HG03565 (cell line): ENCODE measurements around the gene MATN1.
"Not testable (repeated sequence)": the region's sequence is repeated elsewhere in the genome, so short reads cannot be mapped to it uniquely, and the experiment has no call there.

Source experiments
- ATAC-seq: cut with Tn5 transposase; IDR thresholded peaks from one replicate; pipeline ENCODE4 v1.9.1; 2021; ENCODE audit warnings: mild to moderate bottlenecking, moderate library complexity; ENCODE audit not compliant: unreplicated experiment

Gene MATN1

DNA sequence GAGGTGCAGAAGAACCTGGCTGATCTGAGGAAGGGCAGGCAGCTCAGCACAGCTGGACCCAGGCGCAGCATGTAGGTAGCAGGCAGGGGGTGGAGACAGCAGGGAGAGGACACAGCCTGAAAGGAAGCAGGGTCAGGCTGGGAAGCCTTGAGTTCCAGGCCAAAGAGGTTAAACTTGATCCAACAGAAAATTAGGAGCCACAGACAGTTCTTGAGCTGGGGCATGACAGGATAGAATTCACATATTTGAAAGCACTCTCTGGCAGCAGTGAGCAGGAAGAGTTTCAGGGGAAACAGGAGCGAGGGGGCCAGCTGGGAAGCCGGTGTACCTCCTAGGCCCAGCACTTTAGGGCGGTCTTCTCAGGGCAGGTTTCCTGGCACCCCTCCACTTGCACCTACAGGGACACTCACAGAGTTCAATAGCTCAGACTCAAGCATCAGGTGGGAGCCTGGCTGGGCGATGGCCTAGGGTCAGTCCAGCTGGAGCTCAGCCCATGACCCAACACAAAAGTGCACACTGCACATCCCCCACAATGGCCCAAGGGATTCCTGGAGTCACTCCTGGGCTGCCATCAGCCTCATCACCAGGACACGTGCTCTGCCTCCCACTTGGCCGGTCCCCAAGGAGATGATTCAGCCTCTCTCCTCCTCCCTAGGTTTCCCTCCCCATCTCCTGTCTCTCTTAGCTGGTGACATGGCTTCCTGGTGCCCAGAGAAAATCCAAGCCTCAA, 22.7 kb downstream of the MATN1 start:
- no peak for ATAC-seq

DNA sequence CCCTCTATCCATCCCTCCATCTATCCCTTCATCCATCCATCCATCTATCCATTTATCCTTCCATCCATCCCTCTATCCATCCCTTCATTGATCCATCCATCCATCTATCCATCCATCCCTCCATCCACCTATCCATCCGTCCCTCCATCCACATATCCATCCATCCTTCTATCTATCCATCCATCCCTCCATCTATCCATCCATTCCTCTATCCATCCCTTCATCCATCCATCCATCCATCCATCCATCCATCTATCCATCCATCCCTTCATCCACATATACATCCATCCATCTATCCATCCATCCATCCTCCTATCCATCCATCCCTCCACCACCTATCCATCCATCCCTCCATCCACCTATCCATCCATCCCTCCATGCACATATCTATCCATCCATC, 23.6 kb downstream of the MATN1 start:
- no peak for ATAC-seq

DNA sequence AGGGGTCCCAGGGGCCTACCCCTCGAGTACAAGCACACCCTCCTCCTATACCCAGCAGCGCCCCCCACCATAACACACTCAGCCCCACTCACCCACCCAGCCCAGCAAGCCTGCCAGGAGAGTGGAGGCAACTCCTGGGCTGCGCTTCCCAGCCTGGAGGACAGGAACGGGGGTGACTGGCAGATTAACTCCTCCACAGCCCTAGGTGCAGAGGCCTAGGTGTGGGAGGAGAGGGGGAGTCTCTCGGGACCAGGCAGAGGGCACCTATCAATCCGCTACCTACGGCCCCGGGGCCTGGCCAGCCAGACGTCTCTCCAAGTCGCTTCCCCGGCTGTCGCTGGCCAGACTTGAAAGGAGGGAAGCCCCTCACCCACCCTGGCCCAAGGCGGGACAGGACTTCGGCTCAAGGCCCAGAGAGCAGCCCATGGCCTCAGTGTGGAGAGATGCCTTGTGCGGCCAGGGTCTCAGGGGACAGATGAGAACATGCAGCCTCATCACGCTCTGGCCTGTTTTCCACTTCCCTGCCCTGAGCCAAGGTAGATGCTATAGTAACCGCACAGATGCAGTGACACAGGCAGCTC, 24.9 kb downstream of the MATN1 start:
- ATAC-seq: no peak

DNA sequence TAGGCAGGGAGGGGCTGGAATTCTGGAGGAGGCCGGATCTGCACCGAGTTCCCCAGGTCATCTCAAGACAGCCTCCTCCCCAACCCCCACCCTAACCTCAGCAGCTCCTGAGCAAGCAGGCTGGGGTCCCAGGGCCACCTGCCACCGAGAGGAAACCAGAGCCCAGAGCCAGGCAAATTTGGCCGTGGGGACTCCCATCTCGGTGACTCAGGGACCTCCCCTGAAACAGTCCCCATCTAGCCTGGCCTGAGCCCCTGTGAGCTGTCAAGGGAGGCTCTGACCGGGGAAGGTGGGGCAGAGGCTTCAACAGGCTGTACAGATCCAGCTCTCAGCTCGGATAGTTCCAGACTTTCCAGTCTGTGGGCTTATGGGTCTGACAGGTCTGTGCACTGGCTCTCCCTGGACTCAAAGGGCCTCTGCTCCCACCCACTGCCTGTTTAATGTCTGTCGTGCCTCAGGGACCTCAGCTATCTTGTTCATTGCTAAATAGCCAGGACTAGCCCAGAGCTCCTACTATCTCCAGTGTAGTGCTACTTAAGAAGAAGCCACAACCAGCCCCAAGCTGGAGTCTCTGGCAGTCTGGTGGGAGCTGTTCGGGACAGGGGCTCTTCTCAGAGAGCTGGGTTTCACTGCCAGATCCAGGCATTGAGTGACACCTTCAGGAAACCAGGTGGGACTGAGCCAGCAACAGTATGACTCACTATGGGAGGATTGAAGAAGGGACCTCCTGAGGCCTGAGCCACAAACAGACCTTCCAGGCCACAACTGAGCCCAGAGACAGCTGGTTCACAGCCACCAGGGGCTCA, 25.6 kb downstream of the MATN1 start:
- ATAC-seq: no peak

DNA sequence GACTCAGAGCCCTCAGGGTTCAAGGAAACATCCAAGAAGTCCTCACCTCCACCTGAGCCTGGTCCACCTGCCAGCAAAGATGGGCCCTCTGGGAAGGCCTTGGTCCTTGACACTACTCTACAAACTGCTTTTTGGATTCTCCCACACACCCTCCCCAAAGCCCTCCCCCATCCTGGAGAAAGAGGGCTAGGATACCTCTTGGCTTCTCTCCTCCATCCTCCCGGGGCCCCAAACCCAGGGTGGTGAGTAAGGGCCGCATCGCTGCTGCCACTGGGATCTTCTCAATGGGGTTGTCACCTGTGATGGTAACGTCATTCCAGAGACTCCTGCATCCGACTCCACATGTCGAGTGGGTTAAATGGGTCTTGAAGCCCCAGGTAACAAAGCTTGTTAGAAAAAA, 26.6 kb downstream of the MATN1 start:
- ATAC-seq: no peak

DNA sequence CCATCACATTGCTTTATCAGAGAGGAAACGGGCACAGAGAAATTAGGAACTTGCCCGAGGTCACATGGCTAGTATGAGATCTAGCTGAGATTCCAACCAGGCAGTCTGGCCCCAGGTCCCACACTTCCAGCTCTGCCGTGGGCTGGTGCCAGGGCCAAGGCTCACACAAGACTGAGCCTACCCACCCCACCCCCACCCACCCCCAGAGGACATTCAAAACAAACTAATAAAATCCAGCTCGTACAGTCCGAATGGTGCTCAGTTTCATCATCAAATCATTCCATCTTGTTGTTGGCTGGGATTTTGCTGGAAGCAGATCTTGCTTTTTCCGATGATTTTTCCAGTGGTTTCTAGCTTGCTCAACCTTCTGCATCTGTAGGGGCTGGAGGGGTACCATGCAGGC, 27.9 kb downstream of the MATN1 start:
- ATAC-seq: no peak

DNA sequence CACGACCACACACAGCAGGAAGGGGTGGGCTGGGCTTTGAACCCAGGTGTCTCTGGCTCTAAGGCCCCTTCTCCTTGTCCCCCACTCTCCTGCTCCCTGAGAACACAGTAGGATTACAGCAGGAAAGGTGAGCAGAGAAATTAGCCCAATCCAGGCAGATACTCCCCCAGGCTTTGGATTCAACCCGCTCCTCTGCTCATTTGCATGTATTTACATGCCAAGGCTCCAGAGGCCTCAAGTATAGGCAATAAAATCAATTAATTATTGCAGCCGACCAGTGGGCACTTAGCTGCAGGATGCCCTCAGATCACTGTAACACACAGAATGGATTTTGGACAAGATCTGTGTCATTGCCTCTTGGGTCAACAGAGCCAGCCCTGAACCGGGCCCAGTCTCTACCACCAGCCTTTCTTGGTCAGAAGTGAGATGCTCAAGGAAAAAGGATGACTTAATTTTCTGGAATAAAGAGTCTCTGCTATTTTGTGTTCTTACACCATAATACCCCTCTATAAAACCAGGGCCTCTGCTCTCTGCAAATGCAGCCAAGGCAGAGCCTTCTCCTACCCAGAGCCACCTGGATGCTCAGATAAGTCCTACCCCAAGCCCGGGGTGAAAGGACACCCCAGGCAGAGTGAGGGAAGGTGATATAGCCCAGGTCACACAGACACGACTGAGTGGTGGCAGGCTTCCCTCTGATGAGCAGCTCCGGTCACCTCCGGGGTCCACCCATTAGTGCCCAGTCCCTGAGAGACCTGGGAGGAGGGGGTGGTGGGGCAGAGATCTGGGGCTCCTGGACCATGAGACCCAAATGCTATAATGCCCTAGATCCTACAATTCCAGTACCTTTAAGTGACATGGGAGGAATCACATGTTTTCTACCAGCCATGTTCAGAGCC, 28.9 kb downstream of the MATN1 start:
- ATAC-seq: no peak

DNA sequence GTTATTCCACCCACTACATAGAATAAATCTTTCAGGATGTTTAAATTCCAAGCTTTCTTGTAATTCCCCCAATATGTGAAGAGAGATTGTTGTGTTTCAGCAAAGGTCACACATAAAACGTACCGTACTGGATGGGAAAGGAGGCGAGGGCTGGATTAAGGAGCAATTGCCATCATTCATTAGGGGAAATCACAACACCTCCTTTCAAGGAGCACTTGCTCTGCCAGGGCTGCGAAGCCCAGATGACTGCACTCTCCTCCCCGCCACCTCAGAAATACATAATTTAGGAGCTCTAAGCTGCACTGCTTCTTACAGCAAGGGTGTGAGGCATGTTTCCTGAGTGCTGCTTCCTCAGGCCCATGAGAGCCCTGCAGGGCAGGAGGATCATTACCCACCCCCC, 29.6 kb downstream of the MATN1 start:
- no peak for ATAC-seq

DNA sequence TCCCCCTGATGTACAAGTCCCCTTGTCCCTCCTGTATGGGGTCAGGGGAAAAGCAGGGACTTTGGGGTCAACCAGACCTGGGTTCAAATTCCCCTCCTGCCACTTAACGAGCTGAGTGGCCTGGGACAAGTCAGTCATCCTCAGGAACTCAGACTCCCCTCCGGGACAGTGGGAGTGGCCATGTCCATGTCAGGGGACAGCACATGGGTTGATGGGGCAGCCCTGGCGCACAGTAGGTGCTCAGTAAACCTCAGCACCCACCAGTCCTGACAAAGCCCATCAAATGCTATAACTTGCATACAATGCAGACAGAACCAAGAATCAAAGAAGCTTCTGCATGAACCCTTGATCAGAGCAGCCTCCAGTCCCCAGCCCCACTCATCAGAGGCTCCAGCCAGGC, 30.0 kb downstream of the MATN1 start:
- ATAC-seq: no peak

DNA sequence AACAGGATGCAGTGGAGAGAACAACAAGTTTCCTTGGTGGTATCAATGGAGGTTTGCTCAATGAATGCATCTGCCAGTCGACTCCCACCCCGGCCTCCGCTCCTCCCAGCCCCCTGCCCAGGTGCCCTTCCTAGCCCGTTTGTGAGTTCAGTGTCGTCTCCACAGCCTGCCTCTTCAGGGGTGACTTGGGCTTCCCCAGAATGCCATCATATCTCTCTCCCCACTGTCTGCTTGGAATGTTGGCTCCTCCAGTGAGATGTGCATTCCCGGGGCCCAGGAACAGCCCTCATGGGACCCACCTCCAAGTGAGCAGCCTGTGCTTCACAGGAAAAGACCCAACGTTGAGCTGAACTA, 30.5 kb downstream of the MATN1 start:
- ATAC-seq: no peak

DNA sequence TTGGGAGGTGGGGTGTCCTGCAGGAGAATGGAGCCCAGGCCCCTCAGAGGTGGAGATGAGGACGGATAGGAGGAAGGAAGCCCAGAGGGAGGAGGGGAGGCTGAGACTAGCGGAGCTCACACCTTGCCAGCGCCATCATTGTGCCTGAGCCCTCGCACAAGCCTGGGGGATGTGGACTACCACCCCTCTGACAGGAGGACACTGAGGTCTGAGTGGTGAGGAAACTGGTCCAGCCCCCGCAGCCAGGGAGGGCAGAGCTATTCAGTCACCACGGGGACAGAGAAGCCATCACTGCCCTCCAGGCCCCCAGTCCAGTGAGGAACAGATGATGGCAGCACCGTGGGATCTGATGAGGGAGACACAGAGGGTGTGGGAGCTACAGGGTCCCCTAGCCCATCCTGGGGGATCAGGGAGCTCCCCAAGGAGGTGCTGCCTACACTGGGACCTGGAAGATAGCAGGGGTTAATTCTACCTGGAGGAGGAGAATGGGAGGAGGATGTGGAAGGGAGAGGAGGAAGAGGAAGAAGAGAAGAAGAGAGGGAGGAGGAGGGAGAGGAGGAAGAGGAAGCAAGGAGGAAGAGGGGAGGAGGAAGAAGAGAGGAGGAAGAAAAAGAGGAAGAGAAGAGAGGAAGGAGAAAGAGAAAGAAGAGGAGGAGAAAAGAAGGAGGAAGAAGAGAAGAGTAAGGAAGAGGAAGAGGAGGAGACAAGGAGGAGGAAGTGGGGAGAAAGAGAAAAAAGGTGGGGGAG, 31.0 kb downstream of the MATN1 start:
- no peak for ATAC-seq

DNA sequence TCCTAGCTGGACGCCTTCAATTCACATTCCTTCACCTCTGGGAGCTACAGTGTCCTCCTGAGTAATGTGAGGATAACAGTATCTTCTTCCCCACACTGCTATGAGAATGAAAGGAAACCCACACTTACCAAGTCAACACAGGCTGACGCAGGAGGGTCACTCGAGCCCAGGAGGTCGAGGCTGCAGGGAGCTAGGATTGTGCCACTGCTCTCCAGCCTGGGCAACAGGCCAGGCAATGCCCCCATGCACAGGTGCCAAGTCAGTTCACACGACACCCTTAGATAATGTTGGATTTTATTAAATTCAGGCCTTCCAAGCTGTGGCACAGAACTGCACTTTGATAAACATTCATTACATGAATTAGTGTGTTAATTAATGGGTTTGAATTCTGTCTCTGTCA, 31.9 kb downstream of the MATN1 start:
- no peak for ATAC-seq

DNA sequence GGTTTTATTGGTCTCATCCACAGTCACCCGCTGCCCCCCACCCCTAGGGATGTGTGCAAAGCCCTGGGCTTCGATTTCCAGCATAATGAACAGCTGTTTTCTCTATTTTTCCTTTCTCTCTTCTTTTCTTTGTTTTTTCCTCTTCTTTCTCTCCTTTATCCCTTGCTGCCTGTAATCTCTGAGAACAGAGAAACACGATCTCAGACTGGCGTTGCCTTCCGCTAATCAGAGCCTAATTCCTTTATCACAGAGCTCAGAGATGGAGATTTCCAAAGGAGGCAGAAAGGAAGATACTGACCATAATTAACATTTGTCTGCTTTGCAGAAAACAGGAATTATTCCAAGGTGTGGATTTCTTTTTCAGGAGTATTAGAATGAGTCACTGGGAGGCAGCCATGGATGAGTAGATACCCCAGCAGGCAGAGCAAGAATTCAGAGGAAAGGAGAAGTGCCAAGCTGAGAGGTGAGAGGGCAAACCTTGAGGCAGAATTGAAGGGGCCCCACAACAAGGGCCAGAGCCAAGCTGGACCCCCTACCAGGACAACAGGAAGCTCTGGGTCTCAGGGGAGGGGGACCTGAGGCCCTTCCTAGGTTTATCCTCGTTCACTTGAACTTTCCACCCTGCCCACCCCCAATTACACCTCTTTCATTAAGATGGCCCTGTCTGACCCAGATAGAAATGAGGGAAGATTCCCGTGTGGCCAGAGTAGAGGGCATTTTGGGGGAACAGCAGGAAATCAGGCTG, 33.3 kb downstream of the MATN1 start:
- ATAC-seq: no peak

DNA sequence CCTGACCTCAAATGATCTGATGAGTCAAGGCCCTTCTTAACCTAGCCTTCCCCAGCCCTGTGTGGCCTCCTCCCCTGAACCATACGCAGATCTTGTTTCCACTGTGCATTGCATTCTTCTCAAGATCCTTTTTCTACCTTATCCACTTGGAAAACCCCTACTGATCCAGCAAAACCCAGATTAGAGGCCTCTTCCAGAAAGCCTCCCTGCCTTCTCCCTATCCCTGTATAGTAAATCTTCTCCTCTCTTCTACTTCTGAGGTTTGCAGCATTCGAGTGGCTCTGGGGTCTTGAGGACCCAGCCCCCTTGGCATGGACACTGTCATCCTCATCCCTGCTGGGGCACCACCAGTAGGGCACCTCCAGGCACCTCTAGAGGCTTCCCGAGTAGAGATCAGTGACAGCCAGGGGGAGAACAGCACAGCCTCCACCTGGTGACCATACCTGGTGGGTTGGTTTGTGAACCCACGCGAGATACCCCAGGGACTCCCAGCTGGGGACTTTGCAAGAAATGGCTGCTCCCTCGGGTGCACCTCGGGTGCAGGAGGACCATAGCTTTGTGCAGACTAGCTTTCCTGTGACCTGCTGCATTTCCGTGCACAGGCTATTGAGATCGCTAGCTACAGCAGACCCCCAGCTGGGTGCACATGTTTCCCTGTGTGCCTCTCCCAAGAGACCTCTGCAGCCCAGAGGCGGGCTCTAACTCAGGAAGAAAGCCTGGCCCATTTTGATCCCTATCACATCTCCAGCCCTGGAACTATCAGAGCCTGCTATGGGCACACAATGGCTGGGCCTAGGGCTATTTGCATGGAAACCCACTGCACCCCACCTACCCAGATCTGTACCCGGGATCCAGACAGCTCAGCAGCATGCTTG, 34.2 kb downstream of the MATN1 start:
- ATAC-seq: no peak

DNA sequence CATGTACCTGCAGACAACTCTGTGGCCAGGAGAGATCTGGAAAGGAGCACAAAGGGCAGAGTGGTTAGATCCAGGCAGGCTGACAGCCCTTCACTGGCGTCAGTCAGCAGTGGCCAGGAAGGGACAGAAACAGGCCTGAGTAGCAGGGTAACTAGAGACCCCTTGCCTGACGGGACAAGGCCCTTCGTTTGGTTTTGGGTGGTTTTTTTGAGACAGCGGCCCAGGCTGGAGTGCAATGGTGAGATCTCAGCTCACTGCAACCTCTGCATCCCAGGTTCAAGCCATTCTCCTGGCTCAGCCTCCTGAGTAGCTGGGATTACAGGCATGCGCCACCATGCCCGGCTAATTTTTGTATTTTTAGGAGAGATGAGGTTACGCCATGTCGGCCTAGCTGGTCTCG, 34.9 kb downstream of the MATN1 start:
- ATAC-seq: not testable (repeated sequence)

DNA sequence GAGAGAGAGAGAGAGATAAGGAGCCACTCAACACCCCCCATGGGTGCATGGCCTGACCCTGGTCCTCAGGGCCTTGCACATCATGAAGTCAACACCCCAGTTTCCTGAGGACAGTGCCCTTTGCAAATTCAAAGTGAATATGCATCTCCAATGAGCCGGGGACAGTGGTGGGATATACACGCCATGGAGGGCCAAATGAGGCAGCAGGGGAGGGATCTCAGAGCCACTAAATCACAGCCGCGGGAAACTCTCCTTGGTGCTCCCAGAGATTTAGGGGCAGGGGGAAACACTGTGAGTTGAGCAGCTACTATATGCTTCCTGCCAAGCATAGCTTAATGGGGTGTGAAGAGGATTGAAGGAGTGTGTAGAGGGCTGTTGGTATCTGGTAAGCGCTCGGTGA, 35.5 kb downstream of the MATN1 start:
- no peak for ATAC-seq

DNA sequence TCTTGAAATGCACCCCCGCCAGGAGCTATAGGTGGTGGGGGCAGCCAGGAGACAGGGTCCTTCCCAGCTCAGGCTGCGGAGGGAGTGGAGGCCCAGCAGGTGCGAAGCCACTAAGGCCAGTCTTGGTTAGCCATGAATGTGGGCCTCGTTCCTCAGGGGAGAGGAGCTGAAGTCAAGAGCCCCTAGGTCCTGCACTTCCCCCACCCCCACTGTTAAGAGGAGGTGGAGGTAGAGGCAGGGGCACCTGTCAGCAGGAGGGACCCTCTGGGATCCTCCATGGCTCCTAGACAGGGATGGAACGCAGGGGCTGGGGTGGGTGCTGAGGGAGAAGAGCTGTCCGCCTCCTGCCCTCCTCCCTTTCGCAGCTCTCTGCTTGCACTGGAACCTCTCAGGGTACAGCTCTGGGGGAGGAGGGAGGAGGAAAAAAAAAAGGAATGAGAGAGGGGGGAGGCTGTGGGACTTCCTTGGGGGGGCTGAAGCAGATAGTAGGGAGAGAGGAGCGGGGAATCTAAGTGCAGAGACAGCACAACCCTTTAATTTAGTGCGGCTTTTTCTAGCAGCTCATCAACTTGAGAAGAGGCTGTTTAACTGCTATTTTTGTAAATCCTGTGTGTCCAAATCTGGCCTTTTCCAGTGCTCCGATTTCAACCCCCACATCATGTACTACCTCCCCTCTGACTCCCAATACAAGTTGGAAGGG, 37.0 kb downstream of the MATN1 start:
- no peak for ATAC-seq

DNA sequence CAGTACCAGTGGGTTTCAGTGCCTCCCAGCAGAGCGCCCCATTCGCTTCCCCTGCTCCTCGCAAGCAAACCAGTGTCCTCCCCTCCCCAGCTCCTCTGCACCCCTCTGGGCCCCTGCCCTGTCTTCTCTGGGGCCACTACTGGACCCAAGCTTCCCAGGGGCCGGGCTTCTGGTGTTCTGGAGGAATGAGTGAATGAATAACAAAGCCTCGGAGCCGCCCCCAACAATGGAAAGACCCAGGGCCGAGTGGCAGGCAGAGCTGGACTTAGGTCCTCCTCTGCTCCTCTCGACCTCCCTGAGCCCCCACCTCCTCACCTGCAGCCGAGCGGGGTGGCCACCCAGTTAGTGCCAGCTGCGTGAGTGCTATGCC, 37.6 kb downstream of the MATN1 start:
- ATAC-seq: no peak
